HL-60/S4 (cell line): Measurements from ENCODE around the gene DDX60.
"Not testable (repeated sequence)": the region's sequence is repeated elsewhere in the genome, so short reads cannot be mapped to it uniquely, and the experiment has no call there.

Source experiments
- in situ Hi-C: fragments of 300-500 bp; cut with MboI; formaldehyde crosslinking; loops from 2 replicates; pipeline ENCODE4 v1.14.3; 2022; ENCODE audit warnings: low sequenced_read_pairs

The DDX60 gene

GRCh38 chr4:168213511-168213910 lies 105.0 kb downstream of the DDX60 start:
- in situ Hi-C loops: not testable (repeated sequence)

GRCh38 chr4:168212656-168213055 lies 105.9 kb downstream of the DDX60 start:
- in situ Hi-C loops: no loop called here

- in situ Hi-C loops: no loop called here
Measured at GRCh38 chr4:168208957-168209614, 109.5 kb downstream of the DDX60 start.

- in situ Hi-C loops: no loop called here
Measured at GRCh38 chr4:168203233-168203911, 115.2 kb downstream of the DDX60 start.

- in situ Hi-C loops: no loop called here
Measured at GRCh38 chr4:168200685-168201084, 117.9 kb downstream of the DDX60 start.

- in situ Hi-C loops: loop anchor here (25.0 kb wide), 1 partner anchor 713 kb away; no protein-coding TSS in a partner anchor
Measured at GRCh38 chr4:168199260-168199957, 119.1 kb downstream of the DDX60 start.

- in situ Hi-C loops: loop anchor here (25.0 kb wide), 1 partner anchor 714 kb away; no protein-coding TSS in a partner anchor
Measured at GRCh38 chr4:168197926-168198325, 120.6 kb downstream of the DDX60 start.

- in situ Hi-C loops: loop anchor here (25.0 kb wide), 1 partner anchor 724 kb away; no protein-coding TSS in a partner anchor
Measured at GRCh38 chr4:168188754-168189153, 129.8 kb downstream of the DDX60 start.

- in situ Hi-C loops: loop anchor here (25.0 kb wide), 1 partner anchor 728 kb away; no protein-coding TSS in a partner anchor
Measured at GRCh38 chr4:168183717-168184571, 134.6 kb downstream of the DDX60 start.

GRCh38 chr4:168177546-168178149 lies 140.9 kb downstream of the DDX60 start:
- in situ Hi-C loops: loop anchor here (25.0 kb wide), 1 partner anchor 735 kb away; no protein-coding TSS in a partner anchor

- in situ Hi-C loops: no loop called here
Measured at GRCh38 chr4:168174308-168174707, 144.2 kb downstream of the DDX60 start.

- in situ Hi-C loops: no loop called here
Measured at GRCh38 chr4:168167714-168168284, 150.8 kb downstream of the DDX60 start.
